Loucy (cell line): ENCODE data around the gene C9orf78.

Source experiments
- H2AFZ ChIP-seq: fragments of 200-600 bp; sonication (generic); 2 replicates; pipeline ENCODE4 v1.6.0; 2016; ENCODE audit warnings: antibody characterized with exemption, mild to moderate bottlenecking, low read length, moderate library complexity
- H3F3A ChIP-seq: fragments of 200-600 bp; 2 replicates; pipeline ENCODE4 v1.6.0; 2016; ENCODE audit warnings: antibody characterized with exemption, low read depth, mild to moderate bottlenecking
- H3K27me3 ChIP-seq: fragments of 200-600 bp; sonication (generic); 2 replicates; pipeline ENCODE4 v1.6.1; 2014; ENCODE audit warnings: low read length, mild to moderate bottlenecking; ENCODE audit not compliant: insufficient read depth, poor library complexity, severe bottlenecking
- H3K36me3 ChIP-seq: fragments of 200-600 bp; sonication (generic); 2 replicates; pipeline ENCODE4 v1.6.1; 2016; ENCODE audit warnings: low read length; ENCODE audit not compliant: insufficient read depth
- H3K4me1 ChIP-seq: fragments of 200-600 bp; sonication (generic); 2 replicates; pipeline ENCODE4 v1.5.1; 2014; ENCODE audit warnings: low read length, mild to moderate bottlenecking; ENCODE audit not compliant: insufficient read depth, poor library complexity, severe bottlenecking
- H3K4me2 ChIP-seq: fragments of 200-600 bp; sonication (generic); 2 replicates; pipeline ENCODE4 v1.6.0; 2014; ENCODE audit warnings: antibody characterized with exemption, low read length, low read depth, mild to moderate bottlenecking; ENCODE audit not compliant: poor library complexity, severe bottlenecking
- H3K4me3 ChIP-seq: fragments of 200-600 bp; sonication (generic); 2 replicates; pipeline ENCODE4 v1.5.1; 2014; ENCODE audit warnings: low read length, mild to moderate bottlenecking, mixed read lengths; ENCODE audit not compliant: poor library complexity, severe bottlenecking
- H3K79me2 ChIP-seq: fragments of 200-600 bp; sonication (generic); 2 replicates; pipeline ENCODE4 v1.6.1; 2014; ENCODE audit warnings: low read length; ENCODE audit not compliant: insufficient read depth
- H3K9ac ChIP-seq: fragments of 200-600 bp; sonication (generic); 2 replicates; pipeline ENCODE4 v1.6.0; 2014; ENCODE audit warnings: mild to moderate bottlenecking, low read depth, low read length, moderate library complexity; ENCODE audit not compliant: poor library complexity, severe bottlenecking
- H3K9me2 ChIP-seq: fragments of 200-600 bp; sonication (generic); replicated peaks from 2 replicates; pipeline ENCODE4 v1.6.1; 2016; ENCODE audit warnings: low read depth, low read length, mixed read lengths
- H3K9me3 ChIP-seq: fragments of 200-600 bp; sonication (generic); 2 replicates; pipeline ENCODE4 v1.6.1; 2014; ENCODE audit warnings: mild to moderate bottlenecking, antibody characterized with exemption, low read length, low read depth; ENCODE audit not compliant: insufficient read depth
- H4K20me1 ChIP-seq: fragments of 200-600 bp; sonication (generic); 2 replicates; pipeline ENCODE4 v1.6.0; 2014; ENCODE audit warnings: antibody characterized with exemption, low read length, mild to moderate bottlenecking; ENCODE audit not compliant: insufficient read depth, poor library complexity, severe bottlenecking
- EZH2phosphoT487 ChIP-seq: fragments of 200-600 bp; IDR thresholded peaks from 2 replicates; pipeline ENCODE4 v1.6.1; 2018; ENCODE audit warnings: antibody characterized with exemption, mild to moderate bottlenecking, moderate library complexity, borderline replicate concordance
- TF ChIP-seq, protein P1 (sequence below): fragments of 200-600 bp; sonication (generic); conservative IDR thresholded peaks from 2 replicates; pipeline ENCODE4 v1.5.1; 2014; ENCODE audit warnings: mild to moderate bottlenecking, antibody characterized with exemption, low read length

The C9orf78 gene

GRCh38 chr9:129781981-129782380 lies 53.1 kb downstream of the C9orf78 start:
- H3K9me2 ChIP-seq: no peaks in the 10 kb centered on the region
- no peaks in the 10 kb centered on the region for H3K9me3 ChIP-seq
- H3K4me3 ChIP-seq: no peak overlapping the region
- peaks cover 5% of the 10 kb centered on the region for H3K4me1 ChIP-seq
- H3F3A ChIP-seq: no peaks in the 10 kb centered on the region
- H3K9ac ChIP-seq: no peak overlapping the region
- no peak for TF ChIP-seq EZH2phosphoT487
- TF ChIP-seq, protein P1, sequence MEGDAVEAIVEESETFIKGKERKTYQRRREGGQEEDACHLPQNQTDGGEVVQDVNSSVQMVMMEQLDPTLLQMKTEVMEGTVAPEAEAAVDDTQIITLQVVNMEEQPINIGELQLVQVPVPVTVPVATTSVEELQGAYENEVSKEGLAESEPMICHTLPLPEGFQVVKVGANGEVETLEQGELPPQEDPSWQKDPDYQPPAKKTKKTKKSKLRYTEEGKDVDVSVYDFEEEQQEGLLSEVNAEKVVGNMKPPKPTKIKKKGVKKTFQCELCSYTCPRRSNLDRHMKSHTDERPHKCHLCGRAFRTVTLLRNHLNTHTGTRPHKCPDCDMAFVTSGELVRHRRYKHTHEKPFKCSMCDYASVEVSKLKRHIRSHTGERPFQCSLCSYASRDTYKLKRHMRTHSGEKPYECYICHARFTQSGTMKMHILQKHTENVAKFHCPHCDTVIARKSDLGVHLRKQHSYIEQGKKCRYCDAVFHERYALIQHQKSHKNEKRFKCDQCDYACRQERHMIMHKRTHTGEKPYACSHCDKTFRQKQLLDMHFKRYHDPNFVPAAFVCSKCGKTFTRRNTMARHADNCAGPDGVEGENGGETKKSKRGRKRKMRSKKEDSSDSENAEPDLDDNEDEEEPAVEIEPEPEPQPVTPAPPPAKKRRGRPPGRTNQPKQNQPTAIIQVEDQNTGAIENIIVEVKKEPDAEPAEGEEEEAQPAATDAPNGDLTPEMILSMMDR: no peak
- no peaks in the 10 kb centered on the region for H4K20me1 ChIP-seq
- no peaks in the 10 kb centered on the region for H3K79me2 ChIP-seq
- no peak overlapping the region for H2AFZ ChIP-seq
- H3K36me3 ChIP-seq: no peaks in the 10 kb centered on the region
- no peaks in the 10 kb centered on the region for H3K27me3 ChIP-seq
- H3K4me2 ChIP-seq: no peak overlapping the region

- TF ChIP-seq, protein P1: no peak
- TF ChIP-seq EZH2phosphoT487: no peak
- Histone ChIP-seq H3K4me3 (no peak overlapping the region), H3K9me3 (no peaks in the 10 kb centered on the region), H3K27me3 (no peaks in the 10 kb centered on the region), H3K36me3 (no peaks in the 10 kb centered on the region), H3K79me2 (no peaks in the 10 kb centered on the region), H3K4me2 (no peak overlapping the region), H3K4me1 (peaks cover 11% of the 10 kb centered on the region), H4K20me1 (no peaks in the 10 kb centered on the region), H2AFZ (no peak overlapping the region), H3K9ac (no peak overlapping the region), H3F3A (no peaks in the 10 kb centered on the region), H3K9me2 (no peaks in the 10 kb centered on the region)
Observed at GRCh38 chr9:129781131-129781530, 53.9 kb downstream of the C9orf78 start.

DNA sequence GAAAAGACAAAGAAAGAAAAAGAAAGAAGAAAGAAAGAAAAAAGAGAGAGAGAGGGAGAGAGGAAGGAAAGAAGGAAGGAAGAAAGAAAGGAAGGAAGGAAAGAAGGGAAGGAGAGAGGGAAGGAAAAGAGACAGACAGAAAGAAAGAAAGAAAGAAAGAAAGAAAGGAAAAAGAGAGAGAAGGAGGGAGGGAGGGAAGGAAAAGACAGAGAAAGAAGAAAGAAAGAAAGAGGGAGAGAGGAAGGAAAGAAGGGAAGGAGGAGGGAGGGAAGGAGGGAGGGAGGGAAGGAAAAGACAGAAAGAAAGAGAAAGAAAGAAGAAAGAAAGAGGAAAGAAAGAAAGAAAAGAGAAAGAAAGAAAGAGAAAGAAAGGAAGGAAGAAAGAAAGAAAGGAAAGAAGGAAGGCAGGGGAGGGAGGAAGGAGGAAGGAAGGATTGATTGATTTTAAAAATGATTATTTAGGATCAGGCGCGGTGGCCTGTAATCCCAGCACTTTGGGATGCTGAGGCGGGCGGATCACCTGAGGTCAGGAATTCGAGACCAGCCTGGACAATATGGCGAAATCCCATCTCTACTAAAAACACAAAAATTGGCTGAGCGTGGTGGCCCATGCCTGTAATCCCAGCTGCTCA lies 55.4 kb downstream of the C9orf78 start:
- H3K9me3 ChIP-seq: no peaks in the 10 kb centered on the region
- no peak overlapping the region for H3K4me3 ChIP-seq
- H3K9ac ChIP-seq: no peak overlapping the region
- no peaks in the 10 kb centered on the region for H3K79me2 ChIP-seq
- no peak overlapping the region for H3K4me2 ChIP-seq
- H4K20me1 ChIP-seq: no peaks in the 10 kb centered on the region
- no peaks in the 10 kb centered on the region for H3K27me3 ChIP-seq
- H2AFZ ChIP-seq: no peak overlapping the region
- no peaks in the 10 kb centered on the region for H3K36me3 ChIP-seq
- H3K9me2 ChIP-seq: no peaks in the 10 kb centered on the region
- no peaks in the 10 kb centered on the region for H3F3A ChIP-seq
- peaks cover 11% of the 10 kb centered on the region for H3K4me1 ChIP-seq
- TF ChIP-seq EZH2phosphoT487: no peak
- TF ChIP-seq, protein P1: no peak
